Adrenal gland (tissue), 12 donors: ENCODE data around the gene CCS. TPM values are rescaled to one million over a fixed set of nuclear protein-coding genes. Genes with fewer than 3 reads are reported as not detected.

Experiments
- DNase-seq, 7 donors: peaks; one replicate each; pipeline ENCODE4 v3.0.0-alpha.2; 2019 to 2020
- H3K27ac ChIP-seq, 5 donors: fragments of 200-600 bp; sonication (generic) in 4 of 5; 1 replicate in 3 of 5; 2 replicates in 2 of 5; pipeline versions ENCODE4 v1.5.1 to v1.8.0; 2016 to 2020; ENCODE audit warnings: mild to moderate bottlenecking in 1 of 5
- H3K27me3 ChIP-seq: fragments of 200-600 bp; 2 replicates; pipeline ENCODE4 v1.8.0; 2021
- H3K36me3 ChIP-seq, 2 donors: fragments of 200-600 bp; replicated peaks in 1 of 2; 1 replicate in 1 of 2; 2 replicates in 1 of 2; pipeline versions ENCODE4 v1.5.1 to v1.8.0; 2018 to 2022
- H3K4me1 ChIP-seq, 2 donors: fragments of 200-600 bp; replicated peaks in 1 of 2; 1 replicate in 1 of 2; 2 replicates in 1 of 2; pipeline versions ENCODE4 v1.5.1 to v1.8.0; 2018 to 2021
- H3K4me3 ChIP-seq, 4 donors: fragments of 200-600 bp; sonication (generic) in 3 of 4; one replicate each; pipeline ENCODE4 v1.5.1; 2016 to 2018
- H3K9me3 ChIP-seq, 3 donors: fragments of 200-600 bp; sonication (generic) in 1 of 3; replicated peaks in 1 of 3; 1 replicate in 2 of 3; 2 replicates in 1 of 3; pipeline versions ENCODE4 v1.5.1 to v1.8.0; 2016 to 2021
- CTCF ChIP-seq, 6 experiments: fragments of 450-650 bp in 4 of 6; fragments of 200-600 bp in 2 of 6; sonication (generic) in 1 of 6; IDR thresholded peaks; 1 replicate in 5 of 6; 2 replicates in 1 of 6; pipeline versions ENCODE4 v1.5.1 to v1.8.0; 2016 to 2021; ENCODE audit warnings: antibody characterized with exemption in 6 of 6, mild to moderate bottlenecking in 2 of 6, moderate library complexity in 1 of 6
- POLR2A ChIP-seq, 2 donors: fragments of 450-650 bp; IDR thresholded peaks; one replicate each; pipeline ENCODE4 v1.6.1; 2017; ENCODE audit warnings: antibody characterized with exemption in 2 of 2, mild to moderate bottlenecking in 2 of 2, moderate library complexity in 1 of 2
- WGBS, 4 donors: extraction: QIAGEN DNeasy Blood & Tissue Kit in 2 of 4; methylation state at CpG; one replicate each; pipeline versions ENCODE4 v1.1.5 to v1.1.7; 2013 to 2017; 5-methylcytosine and 5-hydroxymethylcytosine counted together
- intact Hi-C, 2 donors: fragments of 100-400 bp; cut with DNase I; formaldehyde crosslinking; loops; one replicate each; pipeline versions ENCODE4 v1.14.1 to v1.15.0; 2022 to 2023
- polyA plus RNA-seq, 3 donors: library from polyadenylated mRNA; stranded (reverse); fragments of 200-250 nt in 2 of 3; fragments of 350-450 nt in 1 of 3; fragmentation: Illumina TruSeq in 1 of 3; extraction: RNeasy Lipid Tissue Mini Kit (QIAGEN cat#74804) in 1 of 3; gene quantifications; one replicate each; pipeline ENCODE4 v1.2.3, GENCODE V29; 2013 to 2014
- total RNA-seq, 9 donors: library from RNA; depleted of rRNA in 4 of 9; stranded (reverse); fragments of >200 nt in 4 of 9; fragments of 120-200 nt in 1 of 9; fragmentation: NEBNext Ultra II Directional in 1 of 9; extraction: Animal tissue kit (Norgen Biotek cat#: 25700) in 1 of 9; gene quantifications; one replicate each; pipeline versions ENCODE4 v1.1.0 to v1.2.4, GENCODE V29; 2013 to 2023
- donor health status: healthy with polysubstance abuse.
- donor health status: Bipolar disorder and iron deficiency.
- donor health status: DM: yes; HTN: yes; CAD: no.
- donor health status: DM: no; HTN: no; CAD: no.
- donor health status: DM: no; HTN: no; CAD: no.
- donor health status: DM: yes; HTN: yes; CAD: no.

The CCS gene
- total and polyA plus RNA-seq, 12 donors: 21.9 to 204 (median 47.8) TPM

DNA sequence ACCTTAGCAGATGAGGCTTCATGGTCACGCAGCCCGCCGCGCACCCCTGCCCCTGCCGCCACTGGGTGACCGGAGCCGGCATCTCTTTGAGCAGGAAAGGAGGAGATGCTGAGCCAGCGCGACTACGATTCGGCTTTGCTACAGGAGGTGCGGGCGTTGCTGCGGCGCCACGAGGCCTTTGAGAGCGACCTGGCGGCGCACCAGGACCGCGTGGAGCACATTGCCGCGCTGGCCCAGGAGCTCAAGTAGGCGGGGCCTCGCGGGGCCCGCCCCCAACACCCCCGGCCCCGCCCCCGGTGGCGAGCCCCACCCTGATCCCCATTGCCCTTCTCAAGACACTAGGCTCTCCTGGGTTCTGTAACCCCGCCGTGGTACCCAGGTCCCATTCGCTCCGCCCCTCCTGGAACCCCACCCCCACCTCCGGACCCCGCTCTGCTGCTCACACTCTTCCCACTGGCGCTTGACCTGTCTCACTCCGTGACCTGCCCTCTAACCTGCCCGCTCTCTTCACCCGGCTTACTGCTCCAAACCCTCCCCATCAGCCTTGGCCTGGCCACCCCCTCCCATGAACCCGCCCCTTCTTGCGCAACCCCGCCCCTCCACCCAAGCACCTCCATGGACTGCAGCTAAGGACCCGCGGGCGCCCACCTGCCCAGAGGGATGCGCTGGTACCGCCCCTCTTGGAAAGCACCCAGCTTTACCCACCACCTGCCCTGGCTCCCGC, 33.7 kb upstream of the CCS start:
- peak in 5 of 7 donors; percentile 31 to 63 (median 61) for DNase-seq
- intact Hi-C loops: no loop called here

DNA sequence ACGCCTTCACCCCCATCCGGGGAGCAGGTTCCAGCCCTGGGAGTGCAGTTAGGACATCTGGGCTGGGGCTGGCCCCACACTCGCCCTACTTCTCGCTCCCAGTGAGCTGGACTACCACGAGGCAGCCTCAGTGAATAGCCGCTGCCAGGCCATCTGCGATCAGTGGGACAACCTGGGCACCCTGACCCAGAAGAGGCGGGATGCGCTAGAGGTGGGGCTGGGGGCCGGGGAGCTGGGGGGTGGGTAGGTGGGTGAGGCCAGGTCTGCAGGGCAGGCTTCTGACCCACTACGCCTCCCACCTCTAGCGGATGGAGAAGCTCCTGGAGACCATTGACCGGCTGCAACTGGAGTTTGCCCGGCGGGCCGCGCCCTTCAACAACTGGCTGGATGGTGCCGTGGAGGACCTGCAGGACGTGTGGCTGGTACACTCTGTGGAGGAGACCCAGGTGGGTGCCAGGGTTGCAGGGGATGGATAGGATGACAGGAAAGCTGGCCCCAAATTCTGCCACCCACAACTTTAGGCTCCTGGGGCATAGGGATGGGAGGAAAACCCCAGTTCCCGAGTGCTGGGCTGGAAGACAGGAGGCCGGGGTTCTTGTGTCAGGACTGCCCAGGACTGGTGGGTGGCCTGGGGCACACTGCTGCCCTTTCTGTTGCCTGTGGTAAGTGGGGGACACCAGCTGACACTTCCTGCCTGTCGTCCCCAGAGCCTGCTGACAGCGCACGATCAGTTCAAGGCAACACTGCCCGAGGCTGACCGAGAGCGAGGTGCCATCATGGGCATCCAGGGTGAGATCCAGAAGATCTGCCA, 32.9 kb upstream of the CCS start:
- intact Hi-C loops: no loop called here
- H3K27ac ChIP-seq: no peak overlapping the region
- H3K4me3 ChIP-seq: no peak overlapping the region
- H3K36me3 ChIP-seq: no peaks in the 10 kb centered on the region
- H3K27me3 ChIP-seq: no peaks in the 10 kb centered on the region
- H3K4me1 ChIP-seq: peaks cover 0 to 6% of the 10 kb centered on the region in 2 donors
- no peak for DNase-seq
- no peaks in the 10 kb centered on the region for H3K9me3 ChIP-seq
- WGBS, 4 donors: 82 to 94% (median 82%) methylated on average over 7 to 27 of the region's 27 CpGs
- TF ChIP-seq CTCF (IDR thresholded peaks at IDR 0.05) (no peak), POLR2A (IDR thresholded peaks at IDR 0.05) (no peak)

More for the DNA sequence above, 33.7 kb upstream of the CCS start:
- 15 to 18% (median 18%) methylated on average over 16 to 50 of the region's 50 CpGs for whole genome bisulfite sequencing, 4 donors
- H3K4me3 ChIP-seq: no peak overlapping the region
- H3K27ac ChIP-seq: no peak overlapping the region
- no peaks in the 10 kb centered on the region for H3K27me3 ChIP-seq
- no peak for TF ChIP-seq POLR2A (IDR thresholded peaks at IDR 0.05)
- no peak for TF ChIP-seq CTCF (IDR thresholded peaks at IDR 0.05)
- no peaks in the 10 kb centered on the region for H3K36me3 ChIP-seq
- peaks cover 0 to 6% of the 10 kb centered on the region in 2 donors for H3K4me1 ChIP-seq
- no peaks in the 10 kb centered on the region for H3K9me3 ChIP-seq

GRCh38 chr11:66561178-66561974, 31.6 kb upstream of the CCS start:
- WGBS, 4 donors: 86 to 90% (median 87%) methylated on average over 9 to 14 of the region's 14 CpGs
- TF ChIP-seq CTCF (IDR thresholded peaks at IDR 0.05) (no peak), POLR2A (IDR thresholded peaks at IDR 0.05) (no peak)
- H3K4me1 ChIP-seq: peaks cover 0 to 6% of the 10 kb centered on the region in 2 donors
- H3K4me3 ChIP-seq: no peak overlapping the region
- no peaks in the 10 kb centered on the region for H3K27me3 ChIP-seq
- H3K36me3 ChIP-seq: peaks cover 0 to 8% of the 10 kb centered on the region in 2 donors
- H3K9me3 ChIP-seq: no peaks in the 10 kb centered on the region
- DNase-seq: no peak
- no peak overlapping the region for H3K27ac ChIP-seq
- intact Hi-C loops: no loop called here

DNA sequence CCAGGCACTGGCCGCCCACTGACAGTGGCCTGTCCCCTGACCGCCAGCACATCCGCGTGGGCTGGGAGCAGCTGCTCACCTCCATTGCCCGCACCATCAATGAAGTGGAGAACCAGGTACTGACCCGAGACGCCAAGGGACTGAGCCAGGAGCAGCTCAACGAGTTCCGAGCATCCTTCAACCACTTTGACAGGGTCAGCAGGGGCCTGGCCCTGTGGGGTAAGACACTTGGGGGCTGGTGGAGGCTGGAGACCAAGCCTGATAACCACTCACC, 31.1 kb upstream of the CCS start:
- intact Hi-C loops: no loop called here
- H3K27ac ChIP-seq: no peak overlapping the region
- no peaks in the 10 kb centered on the region for H3K9me3 ChIP-seq
- H3K27me3 ChIP-seq: no peaks in the 10 kb centered on the region
- TF ChIP-seq CTCF (IDR thresholded peaks at IDR 0.05) (no peak), POLR2A (IDR thresholded peaks at IDR 0.05) (no peak)
- no peak overlapping the region for H3K4me3 ChIP-seq
- DNase-seq: no peak
- peaks cover 0 to 8% of the 10 kb centered on the region in 2 donors for H3K36me3 ChIP-seq
- H3K4me1 ChIP-seq: peaks cover 0 to 6% of the 10 kb centered on the region in 2 donors
- 91 to 94% (median 93%) methylated on average over 7 to 9 of the region's 9 CpGs for WGBS, 4 donors
